NCI-H2081 (cell line): ENCODE measurements around the gene LXN.
"Not testable (repeated sequence)": the region's sequence is repeated elsewhere in the genome, so short reads cannot be mapped to it uniquely, and the experiment has no call there.

ENCODE experiments used
- DNase-seq, 2 experiments: peaks; one replicate each; lab custom pipeline; 2025; lab: John Stamatoyannopoulos, UW

LXN gene, protein sequence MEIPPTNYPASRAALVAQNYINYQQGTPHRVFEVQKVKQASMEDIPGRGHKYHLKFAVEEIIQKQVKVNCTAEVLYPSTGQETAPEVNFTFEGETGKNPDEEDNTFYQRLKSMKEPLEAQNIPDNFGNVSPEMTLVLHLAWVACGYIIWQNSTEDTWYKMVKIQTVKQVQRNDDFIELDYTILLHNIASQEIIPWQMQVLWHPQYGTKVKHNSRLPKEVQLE

DNA sequence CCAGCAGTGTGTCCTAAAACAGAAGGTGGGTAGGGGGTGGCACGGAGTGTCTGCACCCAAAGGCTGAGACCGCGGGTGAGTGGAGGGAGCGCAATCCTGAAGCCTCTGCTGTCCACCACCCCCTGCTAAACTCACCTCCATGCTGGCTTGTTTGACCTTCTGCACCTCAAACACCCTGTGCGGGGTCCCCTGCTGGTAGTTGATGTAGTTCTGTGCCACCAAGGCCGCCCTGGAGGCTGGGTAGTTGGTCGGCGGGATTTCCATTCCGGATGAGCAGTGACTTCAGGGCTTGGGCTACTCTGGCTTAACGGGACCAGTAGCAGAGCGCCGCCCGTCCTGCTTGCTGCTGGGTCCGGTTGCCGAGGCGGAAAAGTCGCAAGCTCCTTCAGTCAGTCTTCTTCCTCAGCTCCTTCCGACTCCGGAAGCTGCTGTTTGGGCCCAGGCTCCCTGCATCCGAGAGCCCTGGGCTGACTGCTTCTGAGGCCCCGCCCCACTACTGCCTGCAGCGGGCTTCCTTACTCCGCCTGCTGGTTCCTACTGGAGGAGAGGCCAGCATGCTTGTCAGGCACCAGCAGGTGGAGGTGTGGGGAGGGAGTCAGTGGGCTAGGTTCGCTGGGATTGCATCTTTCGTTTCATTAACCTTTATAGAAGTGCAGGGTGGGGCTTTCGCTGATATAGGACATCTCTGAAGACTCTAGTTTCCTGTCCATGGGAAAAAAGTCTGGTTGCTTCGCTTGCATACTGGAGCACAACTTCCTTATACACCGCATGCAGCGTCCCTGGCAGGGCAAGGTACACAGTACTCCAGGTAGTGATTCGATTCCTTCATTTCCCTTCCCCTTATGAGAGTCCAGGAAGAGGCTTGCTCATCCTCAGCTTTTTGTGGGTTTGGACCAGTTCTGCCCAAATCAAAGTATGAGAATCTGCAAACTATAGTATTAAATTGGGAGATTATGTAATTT lies at the start of gene LXN:
LXN (minus strand) TSS at position 434 of the 962 bp plus-strand sequence; CDS start at position 264, 170 bp downstream.
- peak in 1 of 2 experiments; percentile 4 for DNase-seq

DNA sequence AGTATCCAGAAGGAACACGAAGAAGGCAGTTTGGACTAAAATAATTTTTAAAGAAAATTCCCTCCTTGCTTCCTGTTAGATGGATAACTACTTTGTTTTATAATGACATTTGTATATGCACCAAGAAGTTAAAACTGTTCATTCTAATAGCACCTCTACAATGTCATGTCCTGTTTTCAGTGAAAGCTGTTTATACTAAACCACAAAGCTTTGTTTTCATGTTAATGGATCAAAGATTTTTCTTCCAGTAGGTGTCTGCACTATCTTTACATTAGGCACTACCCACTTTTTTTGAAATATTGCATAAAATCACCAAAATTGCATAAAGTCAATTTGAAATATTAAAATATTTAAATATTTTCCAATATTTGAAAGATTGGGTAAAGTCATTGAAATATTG lies 49.7 kb upstream of the LXN start:
- DNase-seq = no peak

GRCh38 chr3:158718490-158719170 lies 46.2 kb upstream of the LXN start:
- no peak for DNase-seq

DNA sequence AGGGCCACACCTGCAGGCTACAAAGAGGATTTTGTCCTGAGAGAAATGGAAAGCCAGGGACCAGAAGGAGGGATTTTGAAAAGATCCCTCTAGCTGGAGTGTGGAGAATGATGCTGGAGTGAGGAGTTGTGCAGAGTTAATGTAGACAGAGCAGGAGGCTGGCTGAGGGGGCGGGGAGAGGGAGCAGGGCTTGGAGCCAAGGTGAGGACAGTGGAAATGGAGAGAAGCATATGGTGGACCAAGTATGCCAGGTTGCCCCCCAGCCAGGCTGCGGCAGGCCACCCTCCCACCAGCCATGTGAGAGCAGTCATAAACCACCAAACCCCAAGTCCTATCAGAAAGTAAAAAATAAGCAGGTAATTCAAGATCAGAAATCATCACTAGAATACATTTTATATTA lies 45.1 kb upstream of the LXN start:
- no peak for DNase-seq

DNA sequence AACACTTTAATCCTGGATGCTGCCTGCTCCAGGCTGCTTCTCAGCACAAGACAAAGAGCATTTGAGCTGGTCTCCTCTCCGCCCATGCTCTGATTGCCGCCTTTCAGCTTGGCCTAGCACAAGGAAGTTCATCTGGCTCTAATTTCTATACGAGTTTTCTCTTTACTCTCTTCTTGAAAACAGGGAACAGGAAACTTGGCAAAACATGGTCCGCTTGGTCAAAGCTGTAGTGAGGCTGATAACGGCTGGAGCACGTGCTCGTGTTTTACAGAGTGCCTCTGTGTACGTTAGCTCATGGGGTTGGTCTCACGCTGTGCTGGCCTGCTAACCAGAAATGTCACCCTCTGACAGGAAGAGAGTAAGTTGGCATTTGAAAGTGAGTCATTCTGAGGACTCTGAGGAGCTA lies 40.6 kb upstream of the LXN start:
- peak in 1 of 2 experiments; percentile 10 for DNase-seq

GRCh38 chr3:158712443-158712842 lies 40.0 kb upstream of the LXN start:
- no peak for DNase-seq

- no peak for DNase-seq
Measured at GRCh38 chr3:158711886-158712285, 39.4 kb upstream of the LXN start.

DNA sequence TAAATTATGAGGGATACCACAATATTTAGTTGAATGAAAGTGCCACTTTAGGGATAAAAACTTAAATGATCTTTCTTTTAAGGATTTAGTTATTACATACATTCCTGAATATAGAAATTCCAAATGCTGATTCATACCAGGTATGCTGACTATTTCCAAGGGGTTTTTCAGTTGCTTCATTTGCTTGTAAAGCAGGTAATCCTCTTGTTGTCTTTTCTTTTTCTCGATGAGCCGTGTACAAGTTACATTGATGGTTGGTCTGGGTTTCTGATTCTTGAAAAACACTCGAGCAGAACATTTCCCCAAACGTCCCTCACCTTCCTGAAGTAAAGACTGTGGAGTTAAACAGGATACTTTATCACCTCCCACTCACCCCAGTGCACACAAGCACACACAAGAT lies 38.2 kb upstream of the LXN start:
- no peak for DNase-seq

DNA sequence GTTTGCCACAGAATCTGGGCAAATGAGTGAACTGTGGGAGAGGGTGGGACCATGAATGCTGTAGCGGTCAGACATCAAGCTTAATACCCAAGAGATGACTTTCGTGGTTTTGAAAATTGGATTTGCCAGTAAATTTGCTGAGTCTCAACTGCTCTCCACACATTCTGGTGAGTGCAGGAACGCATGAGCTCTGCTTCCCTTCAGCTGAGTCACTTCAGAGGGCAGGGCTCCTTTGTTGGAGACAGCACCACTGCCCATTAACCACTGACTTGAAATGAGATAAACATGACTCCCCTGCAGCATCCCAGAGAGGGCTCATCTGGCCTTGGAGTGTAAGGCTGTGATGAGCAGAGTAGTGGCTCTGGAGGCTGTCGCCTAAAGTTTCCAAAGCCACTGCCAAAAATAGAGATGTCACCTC lies 37.2 kb upstream of the LXN start:
- DNase-seq = no peak

DNA sequence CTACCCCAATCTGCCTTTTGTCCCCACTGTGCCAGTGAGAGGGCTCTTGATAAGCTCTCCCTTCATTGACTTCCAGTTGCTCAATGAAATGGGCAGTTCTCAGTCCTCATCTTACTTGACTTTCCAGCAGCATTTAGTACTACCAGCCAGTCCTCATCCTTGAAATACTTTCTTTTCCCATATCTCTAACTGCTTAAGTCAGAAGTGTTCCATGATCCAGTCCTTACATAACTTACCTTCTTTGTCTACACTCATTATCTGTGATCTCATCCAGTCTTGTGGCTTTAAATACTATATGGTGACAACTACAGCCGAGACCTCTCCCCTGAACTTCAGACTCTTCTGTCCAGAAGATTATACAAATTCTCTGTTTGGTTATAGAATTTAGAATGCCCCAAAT lies 31.1 kb upstream of the LXN start:
- DNase-seq = no peak

GRCh38 chr3:158702815-158703481 lies 30.5 kb upstream of the LXN start:
- DNase-seq = no peak

DNA sequence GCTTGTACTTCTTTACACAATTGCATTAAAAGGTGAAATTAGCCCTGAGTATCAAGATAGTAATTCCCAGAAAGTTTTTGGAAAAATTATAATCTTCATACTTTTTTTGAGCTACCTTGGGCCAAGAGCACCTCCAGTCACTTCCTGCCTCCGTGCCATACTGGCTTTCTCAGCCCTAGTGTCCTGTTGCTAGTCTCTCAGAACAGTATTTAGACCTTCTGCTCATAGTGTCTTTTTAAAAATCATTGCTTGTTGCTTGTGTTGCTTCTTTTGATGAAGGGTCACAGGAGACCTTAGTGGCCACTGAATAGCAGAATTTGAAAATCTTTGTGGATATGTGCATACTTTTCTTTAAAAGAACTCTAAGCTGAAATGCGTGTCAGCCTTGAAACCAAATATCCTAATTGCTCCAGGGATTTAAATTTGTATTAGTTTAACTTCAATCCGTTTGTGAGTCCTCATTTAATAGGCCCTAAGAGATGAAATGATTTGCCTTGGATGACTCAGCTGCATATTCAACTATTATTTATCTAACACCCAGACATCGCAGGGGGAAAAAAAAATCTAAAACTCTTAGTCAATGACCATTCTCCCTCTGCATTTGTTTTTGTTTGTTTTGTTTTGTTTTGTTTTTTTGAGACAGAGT lies 29.1 kb upstream of the LXN start:
- DNase-seq = no peak

DNA sequence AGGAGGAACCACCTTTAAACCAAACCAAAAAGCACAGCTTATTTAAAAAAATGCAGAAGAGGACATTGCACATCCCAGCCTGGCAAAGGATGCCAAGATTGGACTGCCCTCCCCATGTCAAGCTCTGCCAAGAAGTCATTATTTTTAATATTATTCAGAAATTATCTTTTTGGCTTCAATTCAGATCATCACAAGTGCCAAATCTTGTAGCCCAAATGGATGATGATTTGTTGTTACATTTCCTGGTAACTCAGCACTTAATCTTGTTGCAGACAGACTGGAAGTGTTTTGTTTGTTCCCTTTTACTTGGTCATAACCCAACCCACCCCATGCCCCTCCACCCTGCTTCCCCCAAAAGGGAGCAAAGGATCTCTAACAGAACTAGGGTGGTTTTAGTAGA lies 28.1 kb upstream of the LXN start:
- DNase-seq = peak in 1 of 2 experiments; percentile 8

DNA sequence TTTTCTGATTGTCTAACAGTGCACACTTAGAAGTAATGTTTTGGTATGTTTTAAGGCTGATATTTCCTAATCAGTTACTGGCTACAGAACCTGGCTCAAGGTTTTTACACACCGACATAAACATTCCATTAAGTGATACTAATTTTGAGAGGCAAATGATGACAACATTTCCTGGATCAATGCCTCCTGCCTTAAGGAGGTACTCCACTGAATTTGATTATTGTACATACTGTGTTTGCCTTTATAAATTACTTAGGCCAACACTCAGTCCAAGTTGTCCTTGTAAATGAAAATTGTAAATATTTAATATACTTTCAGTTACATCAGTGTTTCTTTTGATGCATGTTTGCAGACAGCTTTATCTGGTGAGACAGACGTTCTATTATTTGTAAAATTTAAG lies 24.2 kb upstream of the LXN start:
- DNase-seq = no peak

DNA sequence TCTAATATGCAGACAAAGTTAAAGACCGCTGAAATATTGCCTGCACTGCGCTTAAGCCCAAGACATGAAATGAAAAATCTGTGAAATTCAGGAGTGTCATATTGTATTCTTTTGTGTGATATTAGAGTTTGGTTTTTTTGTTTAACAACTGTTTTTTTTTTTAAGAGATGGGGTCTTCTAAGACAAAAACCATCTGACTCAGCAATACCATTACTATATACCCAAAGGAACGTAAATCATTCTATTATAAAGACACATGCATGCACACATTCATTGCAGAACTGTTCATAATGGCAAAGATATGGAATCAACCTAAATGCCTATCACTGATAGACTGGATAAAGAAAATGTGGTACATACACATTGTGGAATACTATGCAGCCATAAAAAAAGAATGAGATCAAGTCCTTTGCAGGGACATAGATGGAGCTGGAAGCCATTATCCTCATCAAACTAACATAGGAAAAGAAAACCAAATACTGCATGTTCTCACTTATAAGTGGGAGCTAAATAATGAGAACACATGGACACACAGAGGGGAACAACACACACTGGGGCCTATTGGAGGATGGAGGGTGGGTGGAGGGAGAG lies 21.5 kb upstream of the LXN start:
- not testable (repeated sequence) for DNase-seq

DNA sequence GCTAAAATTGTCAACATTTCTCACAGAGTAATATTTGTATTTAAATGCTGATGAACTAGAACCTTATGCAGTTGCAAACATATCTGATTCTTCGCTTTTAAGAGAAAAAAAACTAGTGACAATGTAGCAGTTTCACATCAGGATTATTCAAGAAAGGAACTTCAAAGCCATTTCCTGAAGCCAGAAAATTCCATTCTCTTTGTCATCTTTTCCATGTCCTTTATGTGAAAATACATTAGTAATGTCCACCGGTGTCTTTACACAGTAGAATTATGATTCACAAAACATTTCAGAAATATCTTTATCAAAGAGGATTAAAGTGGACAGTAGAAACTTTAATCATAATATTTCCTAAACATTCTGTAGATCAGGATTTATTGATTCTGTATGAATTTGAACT lies 12.7 kb upstream of the LXN start:
- no peak for DNase-seq

GRCh38 chr3:158683230-158683962 lies 10.9 kb upstream of the LXN start:
- DNase-seq = no peak

GRCh38 chr3:158680861-158681260 lies 8.4 kb upstream of the LXN start:
- no peak for DNase-seq

DNA sequence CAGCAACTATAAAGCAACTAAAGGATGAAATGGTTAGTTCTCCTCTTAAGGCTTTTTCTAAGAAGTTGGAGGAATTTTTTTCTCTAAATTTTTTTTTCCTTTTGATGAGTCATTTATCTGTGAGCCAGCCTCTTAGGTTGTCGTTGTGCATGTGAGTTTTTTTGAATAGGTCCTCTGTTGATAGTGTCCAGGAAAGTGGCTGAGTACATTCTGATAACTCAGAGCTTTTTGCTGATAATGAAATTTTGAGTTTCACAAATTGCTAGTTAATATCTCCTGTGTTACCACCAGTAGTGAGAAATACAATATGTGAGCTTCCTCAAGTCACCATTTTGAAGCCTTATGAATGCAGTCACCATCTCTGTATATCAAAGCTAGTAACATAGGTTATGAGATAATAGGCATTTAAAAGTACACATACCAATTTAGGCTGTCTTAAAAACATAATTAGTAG lies 7.1 kb upstream of the LXN start:
- no peak for DNase-seq

- DNase-seq = no peak
Measured at GRCh38 chr3:158678687-158679086, 6.2 kb upstream of the LXN start.
